ENCODE measurements around the gene TESK2. TPM values are rescaled to one million over a fixed set of nuclear protein-coding genes. Genes with fewer than 3 reads are reported as not detected.

The TESK2 gene
- total and polyA plus RNA-seq, 2 of the 13 experiments (the other 11 are each of a cell fraction or from before 2014, with no cell fraction given), result 5.5 to 9.6 TPM

DNA sequence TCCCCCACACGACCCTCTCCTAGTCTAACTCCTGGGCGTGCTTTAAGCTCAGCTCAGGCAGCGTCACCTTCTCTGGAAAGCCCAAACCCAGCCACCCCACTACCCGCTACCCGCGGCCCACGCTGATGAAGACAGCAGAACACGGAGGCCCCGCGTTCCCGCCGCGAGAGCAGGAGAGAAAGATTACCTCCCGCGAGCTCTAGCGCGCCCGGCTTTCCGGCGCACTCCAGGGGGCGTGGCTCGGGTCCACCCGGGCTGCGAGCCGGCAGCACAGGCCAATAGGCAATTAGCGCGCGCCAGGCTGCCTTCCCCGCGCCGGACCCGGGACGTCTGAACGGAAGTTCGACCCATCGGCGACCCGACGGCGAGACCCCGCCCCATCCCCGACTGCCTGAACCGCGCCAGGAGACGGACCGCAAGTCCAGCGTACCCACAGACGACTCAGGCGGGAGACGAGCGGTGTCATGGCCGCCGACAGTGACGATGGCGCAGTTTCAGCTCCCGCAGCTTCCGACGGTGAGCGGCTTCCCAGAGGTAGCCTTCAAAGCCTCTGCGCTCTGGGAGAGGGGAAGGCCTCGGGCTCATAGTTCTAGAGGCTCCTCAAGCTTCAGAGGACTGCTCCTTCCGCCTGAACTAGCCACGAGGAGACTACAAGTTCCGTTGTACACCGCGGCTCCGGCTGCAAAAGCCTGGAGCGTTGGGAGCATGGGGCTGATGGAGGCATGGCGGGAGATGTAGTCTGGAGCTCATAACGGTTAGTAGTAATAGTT lies 151.0 kb downstream of the TESK2 start, which contains the start of the genes MUTYH and TOE1 (continued):
- TF ChIP-seq, protein P1, sequence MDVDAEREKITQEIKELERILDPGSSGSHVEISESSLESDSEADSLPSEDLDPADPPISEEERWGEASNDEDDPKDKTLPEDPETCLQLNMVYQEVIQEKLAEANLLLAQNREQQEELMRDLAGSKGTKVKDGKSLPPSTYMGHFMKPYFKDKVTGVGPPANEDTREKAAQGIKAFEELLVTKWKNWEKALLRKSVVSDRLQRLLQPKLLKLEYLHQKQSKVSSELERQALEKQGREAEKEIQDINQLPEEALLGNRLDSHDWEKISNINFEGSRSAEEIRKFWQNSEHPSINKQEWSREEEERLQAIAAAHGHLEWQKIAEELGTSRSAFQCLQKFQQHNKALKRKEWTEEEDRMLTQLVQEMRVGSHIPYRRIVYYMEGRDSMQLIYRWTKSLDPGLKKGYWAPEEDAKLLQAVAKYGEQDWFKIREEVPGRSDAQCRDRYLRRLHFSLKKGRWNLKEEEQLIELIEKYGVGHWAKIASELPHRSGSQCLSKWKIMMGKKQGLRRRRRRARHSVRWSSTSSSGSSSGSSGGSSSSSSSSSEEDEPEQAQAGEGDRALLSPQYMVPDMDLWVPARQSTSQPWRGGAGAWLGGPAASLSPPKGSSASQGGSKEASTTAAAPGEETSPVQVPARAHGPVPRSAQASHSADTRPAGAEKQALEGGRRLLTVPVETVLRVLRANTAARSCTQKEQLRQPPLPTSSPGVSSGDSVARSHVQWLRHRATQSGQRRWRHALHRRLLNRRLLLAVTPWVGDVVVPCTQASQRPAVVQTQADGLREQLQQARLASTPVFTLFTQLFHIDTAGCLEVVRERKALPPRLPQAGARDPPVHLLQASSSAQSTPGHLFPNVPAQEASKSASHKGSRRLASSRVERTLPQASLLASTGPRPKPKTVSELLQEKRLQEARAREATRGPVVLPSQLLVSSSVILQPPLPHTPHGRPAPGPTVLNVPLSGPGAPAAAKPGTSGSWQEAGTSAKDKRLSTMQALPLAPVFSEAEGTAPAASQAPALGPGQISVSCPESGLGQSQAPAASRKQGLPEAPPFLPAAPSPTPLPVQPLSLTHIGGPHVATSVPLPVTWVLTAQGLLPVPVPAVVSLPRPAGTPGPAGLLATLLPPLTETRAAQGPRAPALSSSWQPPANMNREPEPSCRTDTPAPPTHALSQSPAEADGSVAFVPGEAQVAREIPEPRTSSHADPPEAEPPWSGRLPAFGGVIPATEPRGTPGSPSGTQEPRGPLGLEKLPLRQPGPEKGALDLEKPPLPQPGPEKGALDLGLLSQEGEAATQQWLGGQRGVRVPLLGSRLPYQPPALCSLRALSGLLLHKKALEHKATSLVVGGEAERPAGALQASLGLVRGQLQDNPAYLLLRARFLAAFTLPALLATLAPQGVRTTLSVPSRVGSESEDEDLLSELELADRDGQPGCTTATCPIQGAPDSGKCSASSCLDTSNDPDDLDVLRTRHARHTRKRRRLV (CRISPR knock-in tag; IDR thresholded peaks at IDR 0.05), result 0 out of 2 replicates have a peak, but pooled peaks have one; percentile 23
- TF ChIP-seq, protein P2, sequence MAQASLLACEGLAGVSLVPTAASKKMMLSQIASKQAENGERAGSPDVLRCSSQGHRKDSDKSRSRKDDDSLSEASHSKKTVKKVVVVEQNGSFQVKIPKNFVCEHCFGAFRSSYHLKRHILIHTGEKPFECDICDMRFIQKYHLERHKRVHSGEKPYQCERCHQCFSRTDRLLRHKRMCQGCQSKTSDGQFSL (CRISPR knock-in tag; IDR thresholded peaks at IDR 0.05), result no peak
- no peak for TF ChIP-seq ATM (IDR thresholded peaks at IDR 0.05; ENCODE audit: borderline replicate concordance)

DNA sequence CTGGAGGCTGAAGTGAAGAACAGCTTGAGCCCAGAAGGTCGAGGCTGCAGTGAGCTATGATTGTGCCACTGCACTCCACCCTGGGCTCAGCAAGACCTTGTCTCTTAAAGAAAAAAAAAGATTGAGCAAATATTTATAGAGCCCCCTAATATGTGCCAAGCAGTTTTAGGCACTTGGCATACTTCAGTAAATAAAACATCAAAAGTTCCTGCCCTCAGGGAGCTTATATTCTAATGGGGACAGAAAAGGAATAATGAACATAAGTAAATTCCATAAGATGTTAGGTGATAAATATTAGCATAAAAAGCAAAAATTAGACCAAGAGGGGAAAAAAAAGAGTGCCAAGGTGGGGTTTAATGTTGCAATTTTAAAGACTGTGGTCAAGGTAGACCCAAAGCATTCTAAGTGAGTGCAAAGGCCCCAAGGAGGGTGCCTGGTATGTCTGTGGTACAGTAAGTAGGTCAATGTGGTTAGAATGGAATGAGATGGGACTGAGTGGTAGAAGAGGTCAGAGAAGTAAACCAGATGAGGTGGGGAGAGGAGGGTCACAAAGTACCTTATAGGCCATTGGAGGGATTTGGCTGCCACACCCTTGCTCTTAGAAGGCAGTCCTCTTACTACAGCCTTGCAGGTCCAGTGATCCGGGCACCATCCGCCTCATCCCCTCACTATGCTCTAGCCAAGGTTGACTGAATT lies 153.2 kb downstream of the TESK2 start:
- H3K4me2 ChIP-seq (ENCODE audit: low read depth, low read length), result peak overlapping the region; percentile 10; the same call in 1 of the 2 replicates
- intact Hi-C loops (cut with micrococcal nuclease; ENCODE audit: unreplicated experiment), result no loop called here
- CTCF ChIA-PET (ENCODE audit: low intra/inter-chr PET ratio, low total read pairs), result no interaction called here
- TF ChIP-seq CHD4 (IDR thresholded peaks at IDR 0.05; ENCODE audit: borderline replicate concordance, low read length), result peak; percentile 40; the same call in 1 of the 2 replicates
- no peak for TF ChIP-seq RFXAP (CRISPR knock-in tag; IDR thresholded peaks at IDR 0.05; ENCODE audit: borderline replicate concordance)
- TF ChIP-seq RXRB (CRISPR knock-in tag; IDR thresholded peaks at IDR 0.05; ENCODE audit: borderline replicate concordance), result no peak
- TF ChIP-seq, protein P3, sequence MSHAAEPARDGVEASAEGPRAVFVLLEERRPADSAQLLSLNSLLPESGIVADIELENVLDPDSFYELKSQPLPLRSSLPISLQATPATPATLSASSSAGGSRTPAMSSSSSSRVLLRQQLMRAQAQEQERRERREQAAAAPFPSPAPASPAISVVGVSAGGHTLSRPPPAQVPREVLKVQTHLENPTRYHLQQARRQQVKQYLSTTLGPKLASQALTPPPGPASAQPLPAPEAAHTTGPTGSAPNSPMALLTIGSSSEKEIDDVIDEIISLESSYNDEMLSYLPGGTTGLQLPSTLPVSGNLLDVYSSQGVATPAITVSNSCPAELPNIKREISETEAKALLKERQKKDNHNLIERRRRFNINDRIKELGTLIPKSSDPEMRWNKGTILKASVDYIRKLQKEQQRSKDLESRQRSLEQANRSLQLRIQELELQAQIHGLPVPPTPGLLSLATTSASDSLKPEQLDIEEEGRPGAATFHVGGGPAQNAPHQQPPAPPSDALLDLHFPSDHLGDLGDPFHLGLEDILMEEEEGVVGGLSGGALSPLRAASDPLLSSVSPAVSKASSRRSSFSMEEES (CRISPR knock-in tag; IDR thresholded peaks at IDR 0.05), result no peak
- TF ChIP-seq NFATC3 (CRISPR knock-in tag; IDR thresholded peaks at IDR 0.05), result no peak
- TF ChIP-seq ZC3H4 (CRISPR knock-in tag; IDR thresholded peaks at IDR 0.05; ENCODE audit: borderline replicate concordance), result peak; percentile 68; the same call in 1 of the 2 replicates
- no peak for TF ChIP-seq ZNF644 (CRISPR knock-in tag; IDR thresholded peaks at IDR 0.05; ENCODE audit: low read depth)
- no peak for TF ChIP-seq ZNF749 (CRISPR knock-in tag; IDR thresholded peaks at IDR 0.05; ENCODE audit: borderline replicate concordance)
- no peak for TF ChIP-seq EEA1 (CRISPR knock-in tag; IDR thresholded peaks at IDR 0.05; ENCODE audit: borderline replicate concordance)

More for the DNA sequence above, 153.2 kb downstream of the TESK2 start:
- DNase-seq (ENCODE audit: low spot score), result no peak
- in situ Hi-C loops (cut with HindIII; ENCODE audit: extremely low pct_ligation_motif_present, low pct_unique_long_range_greater_than_20kb), result no loop called here
- whole genome bisulfite sequencing (ENCODE audit: low lambda C conversion rate), result 88% methylated on average over 3 of the region's 3 CpGs
- H4K20me1 ChIP-seq (ENCODE audit: insufficient read depth, low read length), result no peaks in the 10 kb centered on the region
- H3K9me3 ChIP-seq (ENCODE audit: low read length), result no peaks in the 10 kb centered on the region
- no peak for FAIRE-seq
- POLR2A ChIA-PET, result interaction anchor here (1.0 to 8.4 kb wide), 4 partner anchors 12 to 518 kb away, joined by 3 to 159 read pairs (median 50); partner anchors contain the start of genes HECTD3 and UROD
- H3K27me3 ChIP-seq (ENCODE audit: control insufficient read depth in 1 of 2, insufficient read depth in 2 of 2, low read length in 2 of 2), result no peaks in the 10 kb centered on the region; a peak in 1 of 5 replicates
- no peak overlapping the region for H3K4me3 ChIP-seq (replicated peaks in 1 of 3; ENCODE audit: insufficient read depth in 1 of 3, low read depth in 2 of 3, low read length in 3 of 3)
- peaks cover 69% of the 10 kb centered on the region for H3K4me1 ChIP-seq (ENCODE audit: insufficient read depth, low read length)
- ATAC-seq, result no peak
- peaks cover 6 to 14% of the 10 kb centered on the region in 2 experiments for H3K36me3 ChIP-seq (replicated peaks in 1 of 2; ENCODE audit: control insufficient read depth in 1 of 2, insufficient read depth in 2 of 2, low read length in 2 of 2)
- peaks cover 27% of the 10 kb centered on the region for H3K79me2 ChIP-seq (ENCODE audit: insufficient read depth, low read length)
- H2AFZ ChIP-seq (ENCODE audit: low read length), result no peak overlapping the region
- no peak overlapping the region for H3K9ac ChIP-seq (ENCODE audit: insufficient read depth, low read depth, low read length)
- BruUV-seq (replicated peaks), result no TSS peak
- peak overlapping the region; percentile 91 for H3K27ac ChIP-seq (ENCODE audit: extremely low read length, insufficient read depth, low read length)
